WI38 (cell line): ENCODE data around the gene FFAR1.
"Not testable (repeated sequence)": the region's sequence is repeated elsewhere in the genome, so short reads cannot be mapped to it uniquely, and the experiment has no call there.

Experiments used
- H3K4me3 ChIP-seq: 2 replicates; pipeline ENCODE4 v1.5.1; 2011; ENCODE audit warnings: low read depth, mild to moderate bottlenecking, control low read depth, low read length
- TF ChIP-seq, protein P1 (sequence below): IDR thresholded peaks from 2 replicates; pipeline ENCODE4 v1.5.1; 2012; ENCODE audit warnings: low read depth, mild to moderate bottlenecking, control low read depth, low read length

The FFAR1 gene

DNA sequence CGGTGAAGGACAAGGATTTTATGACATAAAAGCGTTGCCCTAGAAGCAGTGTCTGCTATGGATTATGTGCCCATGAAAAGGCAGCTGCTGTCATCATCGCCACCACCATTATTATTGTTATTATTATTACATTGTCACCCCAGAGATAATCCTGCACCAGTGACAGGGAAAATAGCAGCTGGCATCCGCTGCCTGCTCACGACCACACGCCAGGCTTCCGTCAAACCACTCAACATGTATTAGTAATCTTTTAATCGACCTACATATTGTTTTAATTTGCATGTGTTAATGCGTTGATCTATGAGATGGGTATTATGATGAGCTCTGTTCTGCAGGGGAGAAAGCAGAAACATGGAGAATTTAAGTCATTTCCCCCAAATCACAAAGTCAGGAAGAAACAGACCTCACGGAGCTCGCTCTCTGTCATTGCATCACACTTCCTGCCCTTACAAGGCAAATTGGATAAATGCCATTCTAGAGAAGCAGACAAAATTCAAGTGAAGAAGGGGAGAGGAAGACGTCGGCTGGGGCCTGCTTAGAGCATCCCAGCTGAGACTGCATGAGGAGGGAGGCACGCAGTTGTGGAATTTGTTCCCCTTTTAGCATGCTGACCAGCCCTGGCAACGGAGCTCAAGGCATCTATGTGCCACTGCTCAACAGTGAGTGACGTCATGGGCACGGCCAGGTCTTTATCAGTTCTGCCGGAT lies 10.3 kb downstream of the FFAR1 start, which contains the start of gene FFAR3:
Gene FFAR3 (plus strand): TSS at position 594 of the 707 bp plus-strand sequence. CDS start 431 bp downstream, outside the sequence.
- TF ChIP-seq, protein P1, sequence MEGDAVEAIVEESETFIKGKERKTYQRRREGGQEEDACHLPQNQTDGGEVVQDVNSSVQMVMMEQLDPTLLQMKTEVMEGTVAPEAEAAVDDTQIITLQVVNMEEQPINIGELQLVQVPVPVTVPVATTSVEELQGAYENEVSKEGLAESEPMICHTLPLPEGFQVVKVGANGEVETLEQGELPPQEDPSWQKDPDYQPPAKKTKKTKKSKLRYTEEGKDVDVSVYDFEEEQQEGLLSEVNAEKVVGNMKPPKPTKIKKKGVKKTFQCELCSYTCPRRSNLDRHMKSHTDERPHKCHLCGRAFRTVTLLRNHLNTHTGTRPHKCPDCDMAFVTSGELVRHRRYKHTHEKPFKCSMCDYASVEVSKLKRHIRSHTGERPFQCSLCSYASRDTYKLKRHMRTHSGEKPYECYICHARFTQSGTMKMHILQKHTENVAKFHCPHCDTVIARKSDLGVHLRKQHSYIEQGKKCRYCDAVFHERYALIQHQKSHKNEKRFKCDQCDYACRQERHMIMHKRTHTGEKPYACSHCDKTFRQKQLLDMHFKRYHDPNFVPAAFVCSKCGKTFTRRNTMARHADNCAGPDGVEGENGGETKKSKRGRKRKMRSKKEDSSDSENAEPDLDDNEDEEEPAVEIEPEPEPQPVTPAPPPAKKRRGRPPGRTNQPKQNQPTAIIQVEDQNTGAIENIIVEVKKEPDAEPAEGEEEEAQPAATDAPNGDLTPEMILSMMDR, result no peak
- H3K4me3 ChIP-seq, result no peak within 1 kb of the TSS

DNA sequence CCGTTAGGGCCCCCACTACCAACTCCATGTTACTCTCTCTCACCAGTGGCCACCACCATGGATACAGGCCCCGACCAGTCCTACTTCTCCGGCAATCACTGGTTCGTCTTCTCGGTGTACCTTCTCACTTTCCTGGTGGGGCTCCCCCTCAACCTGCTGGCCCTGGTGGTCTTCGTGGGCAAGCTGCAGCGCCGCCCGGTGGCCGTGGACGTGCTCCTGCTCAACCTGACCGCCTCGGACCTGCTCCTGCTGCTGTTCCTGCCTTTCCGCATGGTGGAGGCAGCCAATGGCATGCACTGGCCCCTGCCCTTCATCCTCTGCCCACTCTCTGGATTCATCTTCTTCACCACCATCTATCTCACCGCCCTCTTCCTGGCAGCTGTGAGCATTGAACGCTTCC lies 11.1 kb downstream of the FFAR1 start:
- H3K4me3 ChIP-seq, result not testable (repeated sequence)

DNA sequence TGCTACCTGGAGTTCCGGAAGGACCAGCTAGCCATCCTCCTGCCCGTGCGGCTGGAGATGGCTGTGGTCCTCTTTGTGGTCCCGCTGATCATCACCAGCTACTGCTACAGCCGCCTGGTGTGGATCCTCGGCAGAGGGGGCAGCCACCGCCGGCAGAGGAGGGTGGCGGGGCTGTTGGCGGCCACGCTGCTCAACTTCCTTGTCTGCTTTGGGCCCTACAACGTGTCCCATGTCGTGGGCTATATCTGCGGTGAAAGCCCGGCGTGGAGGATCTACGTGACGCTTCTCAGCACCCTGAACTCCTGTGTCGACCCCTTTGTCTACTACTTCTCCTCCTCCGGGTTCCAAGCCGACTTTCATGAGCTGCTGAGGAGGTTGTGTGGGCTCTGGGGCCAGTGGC lies 11.7 kb downstream of the FFAR1 start:
- not testable (repeated sequence) for H3K4me3 ChIP-seq

DNA sequence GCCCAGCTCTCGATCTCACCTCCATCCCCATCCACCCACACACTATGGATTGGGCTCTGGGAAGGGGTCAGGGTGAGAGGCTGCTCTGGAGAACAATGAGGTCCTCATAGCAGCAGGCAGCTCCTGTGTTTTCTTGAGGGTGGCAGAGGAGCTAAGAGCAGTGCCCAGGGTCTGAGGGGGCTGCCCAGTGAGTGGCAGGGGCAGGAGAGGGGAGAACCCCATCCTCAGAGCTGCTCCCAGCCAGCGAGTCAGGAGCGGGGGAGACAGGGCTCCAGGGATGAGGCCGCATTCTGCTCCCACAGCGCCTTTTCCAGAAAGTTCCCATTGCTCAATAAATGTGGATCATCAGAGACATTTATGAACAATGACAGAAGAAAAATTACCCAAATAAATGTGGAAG lies 12.4 kb downstream of the FFAR1 start:
- not testable (repeated sequence) for H3K4me3 ChIP-seq

DNA sequence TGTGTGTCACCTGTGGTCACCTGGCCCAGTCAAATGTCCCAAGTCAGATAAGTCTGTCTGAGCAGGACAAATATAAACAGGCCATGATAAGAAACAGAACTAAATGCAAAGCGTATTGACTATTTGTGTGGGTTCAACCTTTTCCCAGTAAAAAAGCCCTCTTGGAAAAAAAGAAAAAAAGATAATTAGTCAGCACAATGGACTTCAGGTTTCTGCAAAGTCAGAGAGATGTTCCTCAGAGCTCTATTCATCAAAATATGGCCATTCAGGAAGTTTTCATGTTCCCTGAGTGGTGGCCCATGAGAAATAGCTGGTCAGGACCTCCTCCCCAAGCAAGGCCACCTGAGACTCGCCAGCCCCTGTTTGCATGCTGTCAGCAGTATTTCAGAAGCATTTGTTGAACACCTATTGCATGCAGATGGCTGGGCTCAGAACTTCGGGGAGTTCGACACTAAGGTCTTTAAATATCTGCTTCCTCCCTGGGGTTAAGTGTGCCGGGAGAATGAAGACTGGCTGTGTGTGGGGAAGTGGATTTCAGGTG lies 13.2 kb downstream of the FFAR1 start:
- TF ChIP-seq, protein P1, result no peak

DNA sequence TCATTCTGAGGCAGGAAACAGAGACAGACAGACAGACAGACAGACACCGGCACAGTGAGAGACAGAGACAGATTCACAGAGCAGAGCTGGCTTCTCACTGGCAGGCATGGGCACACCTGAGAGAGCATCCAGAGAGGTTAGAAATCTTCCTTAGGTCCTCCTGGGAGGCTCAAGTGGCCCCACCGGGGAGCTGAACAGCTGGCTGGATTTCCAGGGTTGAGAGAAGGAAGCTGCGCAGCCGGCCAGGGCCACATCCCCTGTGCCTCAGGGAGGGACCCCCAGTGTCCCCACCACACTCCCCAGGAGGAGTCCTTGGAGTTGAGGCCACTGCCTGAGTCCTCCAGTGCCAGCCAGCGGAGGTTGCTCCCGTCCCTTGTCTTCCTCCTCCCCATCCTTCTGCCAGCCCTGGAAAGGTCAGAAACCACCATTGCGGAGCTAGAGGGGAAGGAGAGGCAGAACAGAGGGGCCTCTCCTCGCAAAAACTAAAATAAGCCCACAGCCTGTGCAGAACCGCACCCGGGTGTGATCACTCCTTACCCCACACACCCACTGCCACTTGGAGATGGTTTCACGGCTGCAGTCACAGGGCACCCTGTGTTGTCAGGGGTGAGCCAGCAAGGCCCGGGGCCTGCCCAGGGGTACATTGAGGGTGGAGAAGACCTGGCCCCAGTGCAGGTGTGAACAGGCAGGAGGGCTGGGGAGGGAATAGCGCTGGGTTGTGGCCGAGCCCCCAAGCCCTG lies 14.7 kb downstream of the FFAR1 start:
- TF ChIP-seq, protein P1, result no peak
- H3K4me3 ChIP-seq, result no peak overlapping the region

More for the DNA sequence above, 13.2 kb downstream of the FFAR1 start:
- H3K4me3 ChIP-seq, result no peak overlapping the region

DNA sequence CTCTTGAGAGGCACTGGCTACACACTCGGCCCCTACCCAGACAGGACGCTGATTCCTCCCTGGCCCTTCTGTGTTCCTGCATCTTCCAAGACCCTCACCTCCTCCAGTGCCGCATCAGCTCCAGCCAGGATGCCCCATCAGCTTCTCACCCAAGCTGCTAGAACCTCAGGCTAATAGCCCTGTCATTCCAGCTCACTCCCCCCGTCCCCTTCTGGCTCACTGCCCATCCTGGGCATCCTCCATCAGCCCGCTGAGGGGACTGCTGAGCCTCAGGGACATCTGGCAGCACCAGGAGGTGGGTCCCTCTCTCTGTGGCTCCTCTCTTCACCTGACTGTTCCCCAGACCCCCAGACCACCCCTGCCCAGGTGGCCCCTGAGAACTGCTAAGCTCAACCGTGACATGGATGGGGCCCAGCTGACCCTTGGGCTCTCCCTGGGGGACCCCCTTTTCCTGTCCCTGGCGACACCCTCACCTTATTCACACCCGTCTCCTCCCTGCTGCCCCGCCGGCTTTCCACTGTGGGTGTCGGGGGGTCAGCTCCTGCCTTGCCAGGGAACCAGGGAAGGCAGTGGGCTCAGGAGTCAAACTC lies 15.4 kb downstream of the FFAR1 start:
- TF ChIP-seq, protein P1, result no peak
- no peak overlapping the region for H3K4me3 ChIP-seq

DNA sequence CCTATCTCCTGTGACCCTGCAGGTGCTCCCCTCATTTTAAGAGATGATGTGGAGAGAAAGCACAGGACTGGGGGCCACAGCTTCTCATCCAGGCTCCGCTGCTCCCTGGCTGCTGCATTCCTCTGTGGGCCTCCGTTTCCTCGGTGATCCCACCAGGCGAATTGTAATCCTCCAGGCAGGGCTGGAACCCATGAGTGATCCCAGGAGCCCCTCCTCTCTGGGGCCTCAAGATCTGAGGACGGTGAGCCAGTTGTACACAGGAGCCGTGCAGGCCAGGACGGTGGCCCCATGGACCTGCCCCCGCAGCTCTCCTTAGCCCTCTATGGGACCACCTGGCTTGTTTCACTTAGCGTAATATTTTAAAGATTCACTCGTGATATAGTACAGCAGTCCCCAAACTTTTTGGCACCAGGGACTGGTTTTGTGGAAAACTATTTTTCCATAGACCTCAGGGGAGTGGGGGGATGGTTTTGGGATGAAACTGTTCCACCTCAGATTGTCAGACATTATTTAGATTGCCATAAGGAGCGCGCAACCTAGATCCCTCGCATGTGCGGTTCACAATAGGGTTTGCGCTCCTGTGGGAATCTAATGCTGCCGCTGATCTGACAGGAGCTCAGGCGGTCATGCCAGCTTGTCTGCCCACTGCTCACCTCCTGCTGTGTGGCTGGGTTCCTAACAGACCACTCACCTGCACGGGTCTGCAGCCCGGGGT lies 16.2 kb downstream of the FFAR1 start:
- H3K4me3 ChIP-seq, result no peak overlapping the region
- TF ChIP-seq, protein P1, result no peak
